Muscle of arm (tissue), 12 donors: ENCODE measurements around the gene ARPC3. TPM values are rescaled to one million over a fixed set of nuclear protein-coding genes. Genes with fewer than 3 reads are reported as not detected.
"Not testable (repeated sequence)": the region's sequence is repeated elsewhere in the genome, so short reads cannot be mapped to it uniquely, and the experiment has no call there.

ENCODE experiments used
- DNase-seq: peaks from one replicate; pipeline ENCODE4 v3.0.0-alpha.2; 2013
- polyA plus RNA-seq, 12 donors: library from polyadenylated mRNA; unstranded; fragments of 120-200 nt; gene quantifications; one replicate each; pipeline ENCODE4 v1.2.1, GENCODE V29; 2013; ENCODE audit not compliant: insufficient read length in 12 of 12

Gene ARPC3
- polyA plus RNA-seq, 12 donors: 107 to 204 (median 149) TPM; not detected in 1

- DNase-seq: no peak
These were observed 28.4 kb downstream of the ARPC3 start for GRCh38 chr12:110421701-110422100.

- no peak for DNase-seq
These were observed 28.9 kb downstream of the ARPC3 start for GRCh38 chr12:110421159-110421661.

GRCh38 chr12:110420644-110421043 is 29.5 kb downstream of the ARPC3 start:
- DNase-seq: not testable (repeated sequence)

- not testable (repeated sequence) for DNase-seq
These were observed 33.0 kb downstream of the ARPC3 start for GRCh38 chr12:110417113-110417512.

GRCh38 chr12:110410086-110410485 is 40.1 kb downstream of the ARPC3 start:
- not testable (repeated sequence) for DNase-seq

- DNase-seq: not testable (repeated sequence)
These were observed 44.9 kb downstream of the ARPC3 start for GRCh38 chr12:110405126-110405662.

GRCh38 chr12:110403976-110404682 is 46.0 kb downstream of the ARPC3 start:
- DNase-seq: peak; percentile 79

- DNase-seq: peak; percentile 91
These were observed 46.8 kb downstream of the ARPC3 start, which contains the start of gene ANAPC7 for GRCh38 chr12:110403146-110403975. Gene ANAPC7, minus strand, starts transcription at chr12:110403708. Its CDS starts 81 bp downstream, at chr12:110403627.

Other genes with a start within 250 kb of the ARPC3 start
- gene ATP2A2, start 169.1 kb downstream of the ARPC3 start, polyA plus RNA-seq: 100 to 1,000 TPM in 11 of 12 donors, not detected in 1; 253 to 764 (median 599) TPM
- 10 to 100 TPM in 11 of 12 donors, not detected in 1; 49.9 to 91.1 (median 65.7) TPM for gene ANAPC7, start 46.6 kb downstream of the ARPC3 start, polyA plus RNA-seq
- gene GPN3, start 17.9 kb upstream of the ARPC3 start, polyA plus RNA-seq: 10 to 100 TPM in 11 of 12 donors, not detected in 1; 16.5 to 31.3 (median 24.5) TPM
- 10 to 100 TPM in 10 of 12 donors, 1 to 10 TPM in 1, not detected in 1; 9.8 to 22.6 (median 18.0) TPM for gene FAM216A, start 18.5 kb upstream of the ARPC3 start, polyA plus RNA-seq
- gene VPS29, start 51.8 kb upstream of the ARPC3 start, polyA plus RNA-seq: 100 to 1,000 TPM in 10 of 12 donors, 10 to 100 TPM in 1, not detected in 1; 96.5 to 221 (median 157) TPM
- 10 to 100 TPM in 1 of 12 donors, 1 to 10 TPM in 10, not detected in 1; 1.4 to 11.8 (median 3.8) TPM for gene RAD9B, start 52.0 kb upstream of the ARPC3 start, polyA plus RNA-seq
- gene PPTC7, start 133.0 kb upstream of the ARPC3 start, polyA plus RNA-seq: 10 to 100 TPM in 10 of 12 donors, 1 to 10 TPM in 1, not detected in 1; 9.6 to 13.6 (median 12.4) TPM
- 10 to 100 TPM in 11 of 12 donors, not detected in 1; 18.4 to 47.4 (median 24.3) TPM for gene TCTN1, start 163.8 kb upstream of the ARPC3 start, polyA plus RNA-seq
- gene HVCN1, start 238.8 kb upstream of the ARPC3 start, polyA plus RNA-seq: 10 to 100 TPM in 2 of 12 donors, 1 to 10 TPM in 9, not detected in 1; 4.1 to 19.0 (median 5.3) TPM